ENCODE results near the gene FLNA. TPM values are rescaled to one million over a fixed set of nuclear protein-coding genes. Genes with fewer than 3 reads are reported as not detected.
"Not testable (repeated sequence)": the region's sequence is repeated elsewhere in the genome, so short reads cannot be mapped to it uniquely, and the experiment has no call there.

Gene FLNA
- total RNA-seq, 2 experiments from 2014 or later, result 1,044 to 1,051 TPM

DNA sequence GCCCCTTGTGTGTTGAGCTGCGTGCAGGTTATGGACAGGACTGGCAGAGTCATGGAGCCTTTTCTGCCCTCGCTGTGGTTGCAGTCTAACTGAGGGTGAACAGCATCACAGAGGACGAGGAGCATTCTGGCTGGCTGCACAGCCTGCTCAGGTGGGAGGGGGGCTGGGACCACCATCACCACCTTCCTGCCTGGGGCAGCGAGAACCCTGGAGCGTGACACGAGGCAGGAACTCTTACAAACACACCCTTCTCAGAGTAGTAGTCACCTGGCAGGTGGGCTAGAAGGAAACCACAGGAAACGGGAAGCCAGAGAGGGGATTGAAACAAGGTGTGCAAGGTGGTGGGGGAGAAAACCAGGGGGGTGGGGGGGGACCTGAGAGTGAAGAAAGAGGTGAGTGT is 53.3 kb downstream of the FLNA start:
- POLR2A ChIA-PET, result no interaction called here
- CTCF ChIA-PET, result no interaction called here

- CTCF ChIA-PET, result no interaction called here
- POLR2A ChIA-PET, result no interaction called here
Observed at GRCh38 chrX:154320406-154320805, 54.0 kb downstream of the FLNA start.

DNA sequence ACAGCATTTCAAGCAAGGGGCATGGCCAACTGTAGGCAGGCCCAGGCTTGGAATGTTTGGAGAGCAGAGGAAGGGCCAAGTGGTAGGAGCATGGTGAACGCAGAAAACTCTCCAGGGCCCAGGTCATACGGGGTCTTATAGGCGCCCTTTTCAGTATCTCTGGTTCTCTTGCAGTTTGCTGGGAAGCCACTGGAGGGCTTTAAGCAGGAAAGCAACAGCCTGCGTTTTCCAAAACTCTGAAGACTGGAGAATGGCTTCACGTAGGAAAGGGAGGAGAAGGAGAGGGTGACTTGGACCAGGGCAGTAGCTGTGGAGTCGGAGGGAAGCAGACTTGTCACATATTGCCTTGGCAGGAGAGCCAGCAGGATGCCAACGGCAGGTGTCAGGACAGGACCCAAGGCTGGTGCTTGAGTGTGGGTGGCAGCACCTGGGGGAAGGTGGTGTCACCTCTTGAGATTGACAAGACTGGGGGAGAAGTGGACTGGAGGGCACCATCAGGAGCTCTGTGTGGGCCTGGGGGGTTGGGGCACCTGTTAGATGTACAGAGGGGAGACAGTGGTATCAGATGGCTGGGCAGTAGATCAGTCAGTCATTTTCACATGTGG is 56.9 kb downstream of the FLNA start:
- CTCF ChIA-PET, result interaction anchor here (0.9 to 1.2 kb wide), 3 partner anchors 9 to 56 kb away, joined by 3 to 5 read pairs (median 3); no protein-coding TSS in a partner anchor
- POLR2A ChIA-PET, result no interaction called here

DNA sequence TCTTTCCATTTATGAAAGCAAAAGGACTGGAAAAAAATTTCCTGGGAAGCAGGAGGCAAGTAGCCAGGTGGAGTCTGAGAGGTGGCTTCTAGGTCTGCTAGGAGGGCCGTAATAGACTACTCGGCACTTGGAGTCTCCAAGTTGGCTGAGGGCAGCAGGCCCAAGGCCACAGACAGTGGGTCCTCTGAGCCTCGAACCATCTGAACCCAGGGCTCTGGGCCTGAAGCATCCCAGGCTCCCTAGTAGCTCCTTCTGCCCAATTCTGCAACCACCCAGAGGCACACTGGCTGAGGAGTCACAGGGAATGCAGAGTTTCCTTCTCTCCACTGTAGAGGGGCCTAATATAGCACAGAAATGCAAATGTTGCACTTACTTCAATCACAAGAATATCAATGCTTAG is 59.0 kb downstream of the FLNA start:
- ChIA-PET CTCF (no interaction called here), POLR2A (no interaction called here)

DNA sequence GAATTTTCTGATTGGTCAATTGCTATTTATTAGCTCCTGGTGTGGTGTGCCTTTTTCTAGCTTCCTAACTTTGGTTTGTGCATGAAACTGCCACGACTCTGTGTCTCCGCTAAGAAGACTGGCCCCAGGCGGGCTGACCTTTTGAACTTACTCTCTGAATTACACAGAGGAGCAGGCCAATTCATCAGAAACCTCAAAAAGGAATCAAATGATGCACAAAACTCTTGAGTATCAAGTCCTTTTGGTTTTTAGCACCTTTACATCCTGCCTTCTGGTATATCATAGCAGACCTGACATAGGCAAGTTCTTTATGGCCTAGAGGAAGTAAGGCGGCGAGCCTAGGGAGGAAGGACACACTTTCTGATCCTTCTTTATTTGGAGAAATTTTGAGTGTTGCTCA is 61.3 kb downstream of the FLNA start:
- ChIA-PET POLR2A (interaction anchor here (0.5 kb wide), 1 partner anchor 335 kb away, joined by 4 read pairs; no protein-coding TSS in a partner anchor), CTCF (no interaction called here)

DNA sequence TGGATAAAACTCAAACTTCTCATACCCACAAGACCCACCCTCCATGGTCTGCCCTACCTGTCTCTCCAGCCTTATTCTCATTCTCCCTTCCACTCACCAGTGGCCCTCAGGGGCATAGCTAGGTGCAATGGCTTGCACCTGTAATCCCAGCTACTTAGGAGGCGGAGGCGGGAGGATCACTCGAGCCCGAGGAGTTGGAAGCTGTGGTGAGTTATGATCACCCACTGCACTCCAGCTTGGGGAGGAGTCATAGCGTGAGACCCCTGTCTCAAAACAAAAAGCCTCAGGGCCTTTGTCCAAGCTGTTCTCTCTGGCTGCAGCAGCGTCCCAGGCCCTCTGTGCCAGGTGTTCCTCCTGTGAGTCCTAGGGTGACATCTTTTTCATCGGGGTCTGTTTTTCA is 62.3 kb downstream of the FLNA start:
- POLR2A ChIA-PET, result no interaction called here
- CTCF ChIA-PET, result interaction anchor here (0.6 kb wide), 1 partner anchor 15 kb away, joined by 3 read pairs; no protein-coding TSS in a partner anchor

DNA sequence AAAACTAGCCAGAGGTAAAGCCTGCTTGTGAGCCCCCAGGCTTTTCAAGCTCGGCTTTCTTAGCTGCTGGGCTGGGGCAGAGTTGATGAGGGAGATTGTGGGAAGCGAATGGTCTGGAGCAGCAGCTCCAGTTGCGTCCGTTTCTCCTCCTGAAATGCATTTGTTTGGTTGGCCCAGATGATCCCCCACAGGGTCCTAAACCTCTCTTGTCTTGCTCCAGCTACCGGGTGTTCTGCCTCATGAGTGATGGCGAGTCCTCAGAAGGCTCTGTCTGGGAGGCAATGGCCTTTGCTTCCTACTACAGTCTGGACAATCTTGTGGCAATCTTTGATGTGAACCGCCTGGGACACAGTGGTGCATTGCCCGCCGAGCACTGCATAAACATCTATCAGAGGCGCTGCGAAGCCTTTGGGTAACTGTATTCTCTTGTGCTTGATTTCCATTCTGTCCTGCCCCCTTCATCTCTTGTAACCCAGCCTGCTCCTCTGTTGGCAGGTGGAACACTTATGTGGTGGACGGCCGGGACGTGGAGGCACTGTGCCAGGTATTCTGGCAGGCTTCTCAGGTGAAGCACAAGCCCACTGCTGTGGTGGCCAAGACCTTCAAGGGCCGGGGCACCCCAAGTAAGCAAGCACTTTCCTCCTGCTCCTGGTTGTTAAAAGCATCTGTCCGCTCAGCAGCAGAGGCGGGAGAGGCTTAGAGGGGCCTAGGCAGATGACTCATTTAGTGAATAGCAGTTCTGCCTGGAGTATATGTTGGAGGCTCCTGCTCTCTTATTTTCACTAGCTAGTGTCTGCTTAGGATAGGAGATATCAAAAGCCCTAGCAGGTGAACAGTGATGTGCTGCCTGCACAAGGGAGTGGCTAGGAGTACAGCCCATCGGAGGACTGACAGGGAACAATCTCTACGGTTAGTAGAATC is 63.6 kb downstream of the FLNA start:
- ChIA-PET CTCF (no interaction called here), POLR2A (no interaction called here)

- ChIA-PET CTCF (interaction anchor here (1.2 kb wide), 1 partner anchor 8 kb away, joined by 3 read pairs; no protein-coding TSS in a partner anchor), POLR2A (no interaction called here)
Observed at GRCh38 chrX:154309041-154309775, 65.2 kb downstream of the FLNA start.

- ChIA-PET POLR2A (no interaction called here), CTCF (interaction anchor here (0.8 to 1.2 kb wide), 3 partner anchors 9 to 27 kb away, joined by 3 to 4 read pairs (median 3); no protein-coding TSS in a partner anchor)
Observed at GRCh38 chrX:154308108-154308946, 66.1 kb downstream of the FLNA start.

- CTCF ChIA-PET, result no interaction called here
- POLR2A ChIA-PET, result no interaction called here
Observed at GRCh38 chrX:154307202-154307601, 67.2 kb downstream of the FLNA start.

DNA sequence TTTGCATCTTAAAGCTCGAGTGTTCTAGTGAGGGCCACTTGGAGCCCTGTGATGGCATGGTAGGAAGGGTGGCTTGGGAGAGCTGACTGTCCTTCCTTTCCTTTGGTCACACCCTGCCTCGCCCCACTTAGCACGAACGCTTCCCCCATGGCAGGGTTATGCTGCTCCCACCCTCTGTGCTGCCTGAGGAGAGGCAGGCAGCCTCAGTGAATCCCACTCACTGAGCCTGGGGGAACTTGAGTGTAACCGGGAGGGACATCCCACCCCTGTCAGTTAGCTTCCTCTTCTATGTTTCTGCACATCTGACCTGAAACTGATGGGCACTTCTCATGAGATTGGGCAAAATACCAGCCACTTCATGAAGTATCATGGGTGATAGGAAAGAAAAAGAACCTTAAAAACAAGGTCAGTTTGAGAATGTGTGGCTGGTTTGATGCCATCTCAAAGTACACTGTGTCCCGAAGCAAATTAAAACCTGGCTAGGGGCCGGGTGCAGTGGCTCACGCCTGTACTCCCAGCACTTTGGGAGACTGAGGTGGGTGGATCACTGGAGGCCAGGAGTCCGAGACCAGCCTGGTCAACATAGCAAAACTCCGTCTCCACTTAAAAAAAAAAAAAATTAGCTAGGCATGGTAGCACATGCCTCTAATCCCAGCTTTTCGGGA is 68.8 kb downstream of the FLNA start:
- ChIA-PET CTCF (no interaction called here), POLR2A (no interaction called here)

- ChIA-PET CTCF (no interaction called here), POLR2A (no interaction called here)
Observed at GRCh38 chrX:154304846-154305245, 69.6 kb downstream of the FLNA start.

DNA sequence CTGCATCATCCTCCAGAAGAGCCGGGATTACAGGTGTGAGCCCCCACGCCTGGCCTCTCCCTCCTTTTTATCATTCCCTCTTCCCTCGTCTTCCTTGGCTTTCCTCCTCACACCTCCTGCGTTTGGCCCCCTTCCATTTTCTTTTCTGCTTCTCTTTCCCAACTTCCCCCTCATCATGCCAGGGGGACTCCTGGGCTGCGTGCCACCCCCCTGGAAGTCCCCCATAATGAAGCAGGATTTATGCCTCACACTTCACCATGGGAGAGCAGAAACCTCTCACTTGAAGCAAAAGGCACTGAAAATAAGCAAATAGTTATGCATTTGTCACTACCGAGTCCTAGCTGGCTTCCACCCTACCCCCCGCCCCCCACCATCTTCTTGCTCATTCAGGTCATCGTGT is 71.0 kb downstream of the FLNA start:
- ChIA-PET CTCF (no interaction called here), POLR2A (no interaction called here)

DNA sequence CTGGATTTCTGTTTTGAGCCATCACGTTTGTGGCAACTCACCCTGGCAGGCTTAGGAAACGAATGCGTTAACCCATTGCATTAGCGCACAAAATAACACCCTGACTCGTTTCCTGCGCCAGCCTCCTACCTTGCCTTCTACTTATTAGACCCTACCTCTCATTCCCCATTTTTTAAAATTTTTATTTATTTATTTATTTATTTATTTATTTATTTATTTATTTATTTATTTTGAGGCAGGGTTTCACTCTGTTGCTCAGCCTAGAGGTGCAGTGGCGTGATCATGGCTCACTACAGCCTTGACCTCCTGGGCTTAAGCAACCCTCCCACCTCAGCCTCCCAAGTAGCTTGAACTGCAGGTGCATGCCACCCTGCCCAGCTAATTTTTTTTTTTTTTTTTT is 71.4 kb downstream of the FLNA start:
- CTCF ChIA-PET, POLR2A ChIA-PET: not testable (repeated sequence)

- ChIA-PET CTCF (no interaction called here), POLR2A (no interaction called here)
Observed at GRCh38 chrX:154300816-154301215, 73.6 kb downstream of the FLNA start.
